Esophagus squamous epithelium (tissue), 4 donors: ENCODE results near the gene KCNN3.

Experiments
- CTCF ChIP-seq, 6 experiments: fragments of 450-650 bp in 4 of 6; fragments of 200-600 bp in 2 of 6; sonication (generic) in 2 of 6; IDR thresholded peaks; one replicate each; pipeline ENCODE4 v1.5.1; 2016 to 2019; ENCODE audit warnings: antibody characterized with exemption in 6 of 6, mild to moderate bottlenecking in 4 of 6, moderate library complexity in 4 of 6
- POLR2A ChIP-seq, 4 donors: fragments of 450-650 bp; IDR thresholded peaks; one replicate each; pipeline ENCODE4 v1.6.1; 2017; ENCODE audit warnings: antibody characterized with exemption in 4 of 4, mild to moderate bottlenecking in 4 of 4, moderate library complexity in 3 of 4

DNA sequence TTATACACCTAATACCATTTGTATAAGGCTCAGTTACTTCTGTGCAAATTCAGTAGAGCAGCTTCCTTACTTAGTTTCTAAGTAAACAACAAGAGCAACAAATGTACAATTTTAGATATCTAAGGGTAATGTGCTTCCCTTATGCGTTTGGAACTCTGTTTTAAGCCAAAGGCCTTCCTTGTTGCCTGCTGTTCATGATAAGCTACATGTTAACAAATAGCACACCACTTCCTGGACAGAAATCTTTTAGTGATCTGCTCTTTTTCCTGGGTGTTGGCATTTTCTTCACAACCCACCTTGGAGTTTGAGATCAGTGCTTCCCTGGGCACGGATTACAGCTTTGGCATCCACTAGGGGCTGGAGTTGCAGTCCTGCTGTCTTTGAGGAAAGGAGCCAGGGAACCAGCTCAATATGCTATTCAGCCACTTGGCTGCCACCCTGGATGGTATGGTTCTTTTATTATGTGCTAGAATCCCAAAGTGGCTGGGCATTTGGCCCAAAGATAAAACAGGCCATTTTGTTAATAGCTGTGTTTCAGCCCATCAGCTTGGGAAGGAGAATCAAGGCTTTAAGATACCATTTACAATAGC, 206.5 kb downstream of the KCNN3 start:
- no peak for TF ChIP-seq CTCF (IDR thresholded peaks at IDR 0.05)
- no peak for TF ChIP-seq POLR2A (IDR thresholded peaks at IDR 0.05)
